IMR-90 (cell line): ENCODE results near the gene ASPRV1. TPM values are rescaled to one million over a fixed set of nuclear protein-coding genes. Genes with fewer than 3 reads are reported as not detected.

Source experiments
- ATAC-seq: fragments of 200-7000 bp; cut with Tn5 transposase; 2 replicates; pipeline ENCODE4 v1.9.1; 2020; ENCODE audit warnings: low read depth, mild to moderate bottlenecking, moderate library complexity
- BruUV-seq: library from RNA; stranded (reverse); fragments of 400-500 nt; replicated peaks from 2 replicates; lab custom pipeline; 2021; lab: Mats Ljungman, UMichigan
- CTCF ChIA-PET: fragments of 300-600 bp; formaldehyde crosslinking; extraction: SDS; loops from one replicate; lab custom pipeline; 2021; ENCODE audit warnings: antibody characterized with exemption; lab: Yijun Ruan, JAX
- POLR2A ChIA-PET: fragments of 300-600 bp; sonication (Branson Sonifier 250); formaldehyde crosslinking; loops from one replicate; lab custom pipeline; 2022; ENCODE audit warnings: antibody characterized with exemption; ENCODE audit not compliant: unreplicated experiment; lab: Charles Lee
- DNase-seq: peaks from one replicate; pipeline ENCODE4 v3.0.0; 2013
- H2AFZ ChIP-seq: replicated peaks from 2 replicates; pipeline ENCODE3; 2013; ENCODE audit warnings: low read length, mild to moderate bottlenecking; ENCODE audit not compliant: poor library complexity
- H2AK5ac ChIP-seq: 2 replicates; pipeline ENCODE4 v1.6.1; 2013; ENCODE audit warnings: low read depth, low read length, inconsistent platforms
- H2AK9ac ChIP-seq: replicated peaks from 2 replicates; pipeline ENCODE3; 2013; ENCODE audit warnings: mild to moderate bottlenecking, low read depth, low read length, moderate library complexity; ENCODE audit not compliant: poor library complexity
- H2BK120ac ChIP-seq: 2 replicates; pipeline ENCODE4 v1.6.1; 2013; ENCODE audit warnings: low read depth, low read length, inconsistent platforms
- H2BK15ac ChIP-seq: 3 replicates; pipeline ENCODE4 v1.6.1; 2013; ENCODE audit warnings: low read depth, low read length, inconsistent platforms
- H2BK20ac ChIP-seq: 2 replicates; pipeline ENCODE4 v1.6.1; 2013; ENCODE audit warnings: low read depth, mild to moderate bottlenecking, inconsistent platforms, low read length, moderate library complexity
- H2BK5ac ChIP-seq: 2 replicates; pipeline ENCODE4 v1.6.1; 2013; ENCODE audit warnings: mild to moderate bottlenecking, low read depth, low read length, inconsistent platforms; ENCODE audit not compliant: poor library complexity, severe bottlenecking
- H3K14ac ChIP-seq: replicated peaks from 2 replicates; pipeline ENCODE4 v1.6.1; 2013; ENCODE audit warnings: low read depth, low read length, inconsistent platforms
- H3K18ac ChIP-seq: 2 replicates; pipeline ENCODE4 v1.6.1; 2013; ENCODE audit warnings: low read depth, low read length, control low read depth
- H3K23ac ChIP-seq: 2 replicates; pipeline ENCODE4 v1.6.1; 2013; ENCODE audit warnings: low read depth, low read length, inconsistent platforms
- H3K27ac ChIP-seq: 2 replicates; pipeline ENCODE4 v1.5.1; 2013; ENCODE audit warnings: mild to moderate bottlenecking, control low read depth, low read length; ENCODE audit not compliant: insufficient read depth
- H3K27me3 ChIP-seq: 2 replicates; pipeline ENCODE4 v1.6.1; 2013; ENCODE audit warnings: low read length; ENCODE audit not compliant: control insufficient read depth, insufficient read depth
- H3K36me3 ChIP-seq: 2 replicates; pipeline ENCODE4 v1.6.1; 2013; ENCODE audit warnings: low read length, mixed read lengths; ENCODE audit not compliant: control insufficient read depth, insufficient read depth
- H3K4ac ChIP-seq: 2 replicates; pipeline ENCODE4 v1.6.1; 2013; ENCODE audit warnings: low read depth, low read length, inconsistent platforms
- H3K4me1 ChIP-seq: 2 replicates; pipeline ENCODE4 v1.6.1; 2013; ENCODE audit warnings: low read length, mixed read lengths; ENCODE audit not compliant: control insufficient read depth, insufficient read depth
- H3K4me2 ChIP-seq: 2 replicates; pipeline ENCODE4 v1.6.1; 2013; ENCODE audit warnings: low read depth, mild to moderate bottlenecking, control low read depth, low read length, moderate library complexity
- H3K4me3 ChIP-seq: 2 replicates; pipeline ENCODE4 v1.5.1; 2013; ENCODE audit warnings: low read depth, mild to moderate bottlenecking, control low read depth, low read length, moderate library complexity; ENCODE audit not compliant: insufficient read depth
- H3K56ac ChIP-seq: 2 replicates; pipeline ENCODE4 v1.6.1; 2013; ENCODE audit warnings: low read length, inconsistent platforms; ENCODE audit not compliant: insufficient read depth; ENCODE audit errors: extremely low read depth
- H3K79me1 ChIP-seq, 2 experiments: 2 replicates each; pipeline ENCODE4 v1.6.1; 2013; ENCODE audit warnings: low read length in 2 of 2, inconsistent platforms in 1 of 2, low read depth in 1 of 2
- H3K9ac ChIP-seq: 2 replicates; pipeline ENCODE4 v1.6.1; 2013; ENCODE audit warnings: low read depth, low read length, control low read depth
- H3K9me1 ChIP-seq: 2 replicates; pipeline ENCODE4 v1.6.1; 2013; ENCODE audit warnings: low read length, inconsistent platforms; ENCODE audit not compliant: insufficient read depth
- H3K9me3 ChIP-seq: 2 replicates; pipeline ENCODE4 v1.6.1; 2013; ENCODE audit warnings: low read length; ENCODE audit not compliant: control insufficient read depth, insufficient read depth
- H4K20me1 ChIP-seq: 2 replicates; pipeline ENCODE4 v1.6.1; 2013; ENCODE audit warnings: low read length, inconsistent platforms; ENCODE audit not compliant: insufficient read depth
- H4K5ac ChIP-seq: 2 replicates; pipeline ENCODE4 v1.6.1; 2013; ENCODE audit warnings: mild to moderate bottlenecking, low read depth, low read length, control low read depth
- H4K8ac ChIP-seq, 2 experiments: 2 replicates each; pipeline ENCODE4 v1.6.1; 2013; ENCODE audit warnings: low read depth in 2 of 2, low read length in 2 of 2, control low read depth in 1 of 2, inconsistent platforms in 1 of 2
- H4K91ac ChIP-seq: 2 replicates; pipeline ENCODE4 v1.6.1; 2013; ENCODE audit warnings: low read depth, low read length, inconsistent platforms; ENCODE audit not compliant: insufficient read depth
- CEBPB ChIP-seq: IDR thresholded peaks from 2 replicates; pipeline ENCODE4 v1.6.1; 2012; ENCODE audit warnings: low read depth, low read length, improper control_type of control experiment
- CHD1 ChIP-seq: IDR thresholded peaks from 2 replicates; pipeline ENCODE4 v1.6.1; 2012; ENCODE audit warnings: low read depth, low read length, improper control_type of control experiment
- CTCF ChIP-seq: conservative IDR thresholded peaks from 2 replicates; pipeline ENCODE4 v1.5.1; 2012; ENCODE audit warnings: mild to moderate bottlenecking, low read depth, low read length, improper control_type of control experiment
- ELK1 ChIP-seq: fragments of 150-350 bp; IDR thresholded peaks from 2 replicates; pipeline ENCODE4 v1.6.1; 2016; ENCODE audit warnings: low read depth, mild to moderate bottlenecking, low read length, moderate library complexity, borderline replicate concordance
- MAFK ChIP-seq: IDR thresholded peaks from 2 replicates; pipeline ENCODE4 v1.6.1; 2012; ENCODE audit warnings: low read depth, low read length, improper control_type of control experiment
- MXI1 ChIP-seq: IDR thresholded peaks from 2 replicates; pipeline ENCODE4 v1.6.1; 2012; ENCODE audit warnings: low read depth, mild to moderate bottlenecking, low read length, moderate library complexity, borderline replicate concordance
- RCOR1 ChIP-seq: IDR thresholded peaks from 2 replicates; pipeline ENCODE4 v1.6.1; 2012; ENCODE audit warnings: mild to moderate bottlenecking, low read length, improper control_type of control experiment; ENCODE audit not compliant: insufficient replicate concordance
- RFX5 ChIP-seq: IDR thresholded peaks from 2 replicates; pipeline ENCODE4 v1.8.0; 2012; ENCODE audit warnings: low read depth, mild to moderate bottlenecking, low read length, moderate library complexity
- USF2 ChIP-seq: fragments of 150-350 bp; IDR thresholded peaks from 2 replicates; pipeline ENCODE4 v1.6.1; 2017; ENCODE audit warnings: mild to moderate bottlenecking, antibody characterized with exemption, low read length, low read depth
- WGBS, 2 experiments: methylation state at CpG; one replicate each; pipeline versions ENCODE4 v1.1.5 to v1.1.7; 2013; ENCODE audit warnings: missing lambda C conversion rate in 2 of 2; ENCODE audit not compliant: insufficient read length in 1 of 2; ENCODE audit errors: extremely low coverage in 2 of 2; 5-methylcytosine and 5-hydroxymethylcytosine counted together
- dilution Hi-C: fragments of 300-500 bp; cut with HindIII; formaldehyde crosslinking; loops from one replicate; pipeline ENCODE4 v1.14.3; 2018; ENCODE audit warnings: low sequenced_read_pairs; ENCODE audit not compliant: unreplicated experiment
- in situ Hi-C: fragments of 300-500 bp; cut with MboI; formaldehyde crosslinking; loops from 3 replicates; pipeline ENCODE4 v1.14.3; 2019; ENCODE audit warnings: low sequenced_read_pairs, inconsistent platforms, mixed read lengths
- intact Hi-C: fragments of 100-400 bp; cut with micrococcal nuclease; formaldehyde crosslinking; loops from 2 replicates; pipeline ENCODE4 v1.10.0; 2022
- polyA plus RNA-seq, 3 experiments: library from polyadenylated mRNA; depleted of rRNA; stranded (reverse); fragments of >200 nt; gene quantifications; 2 replicates each; pipeline ENCODE4 v1.2.3, GENCODE V29; 2012; ENCODE audit warnings: low replicate concordance in 1 of 3
- total RNA-seq: library from RNA; depleted of rRNA; stranded (reverse); fragments of >200 nt; gene quantifications from 2 replicates; pipeline ENCODE4 v1.2.3, GENCODE V29; 2012

ASPRV1 gene
- total and polyA plus RNA-seq, 2 of the 4 experiments (the other 2 are of a cell fraction) = 0.14 to 0.18 TPM

DNA sequence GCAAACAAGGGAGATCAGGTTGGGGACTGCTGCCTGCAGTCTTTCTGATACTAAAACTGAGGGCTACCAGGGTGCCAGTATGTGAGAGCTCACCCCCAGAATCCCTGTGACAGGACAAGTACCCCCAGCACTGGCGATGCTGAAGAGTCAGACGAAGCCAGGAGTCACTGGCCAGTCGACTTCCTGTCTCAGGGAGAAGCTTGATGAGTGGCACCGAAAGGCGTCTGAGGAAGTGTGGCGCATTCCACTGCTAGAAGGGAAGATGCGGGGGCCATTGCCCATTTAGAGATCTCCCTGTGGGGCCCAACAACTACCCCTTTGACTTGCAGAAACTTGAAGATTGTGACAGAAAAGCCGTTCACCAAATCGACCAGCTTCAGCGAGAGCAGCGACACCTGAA lies 24.5 kb downstream of the ASPRV1 start:
- Histone ChIP-seq H2AK9ac (peak overlapping the region; percentile 25), H3K4me1 (peaks cover 10% of the 10 kb centered on the region), H2AFZ (no peak overlapping the region), H2BK15ac (no peak overlapping the region; the same call in 2 of the 3 replicates), H2AK5ac (0 out of 2 replicates have a peak overlapping the region, but pooled peaks have one; percentile 12), H4K8ac (peak overlapping the region in 1 of 2 experiments; percentile 34; a peak in 1 of 4 replicates), H3K4me3 (no peak overlapping the region), H3K9me1 (peaks cover 13% of the 10 kb centered on the region; the same call in 1 of the 2 replicates), H3K79me1 (peaks cover 12 to 19% of the 10 kb centered on the region in 2 experiments), H3K4me2 (no peak overlapping the region), H3K27ac (no peak overlapping the region), H2BK20ac (no peak overlapping the region), H3K9me3 (no peaks in the 10 kb centered on the region), H4K91ac (peak overlapping the region; percentile 9; the same call in 1 of the 2 replicates), H3K36me3 (peaks cover 30% of the 10 kb centered on the region), H3K27me3 (no peaks in the 10 kb centered on the region), H3K18ac (no peak overlapping the region), H3K14ac (no peak overlapping the region; the same call in 1 of the 2 replicates), H2BK5ac (no peak overlapping the region), H3K9ac (no peak overlapping the region), H2BK120ac (no peak overlapping the region), H4K5ac (no peak overlapping the region), H3K4ac (no peak overlapping the region), H3K56ac (no peak overlapping the region), H4K20me1 (no peaks in the 10 kb centered on the region), H3K23ac (no peak overlapping the region)
- 75% methylated on average over 6 of the region's 11 CpGs; no CpG with 5 or more reads in 1 of the 2 experiments for WGBS, 2 experiments
- ChIA-PET CTCF (no interaction called here), POLR2A (no interaction called here)
- no TSS peak for BruUV-seq
- dilution Hi-C loops = no loop called here
- in situ Hi-C loops = no loop called here
- peak; percentile 28 for DNase-seq
- intact Hi-C loops = no loop called here
- TF ChIP-seq CHD1 (no peak), RFX5 (no peak), MAFK (no peak), CEBPB (no peak), MXI1 (no peak), RCOR1 (no peak), USF2 (no peak), CTCF (no peak), ELK1 (no peak)
- ATAC-seq = no peak
